Measurements from ENCODE around the gene NBEA.

Gene NBEA

GRCh38 chr13:35342440-35342839 is 400.4 kb downstream of the NBEA start:
- TF ChIP-seq CTCF (IDR thresholded peaks at IDR 0.05), result no peak

- TF ChIP-seq CTCF (IDR thresholded peaks at IDR 0.05), result no peak
Observed at GRCh38 chr13:35343417-35343816, 401.3 kb downstream of the NBEA start.

GRCh38 chr13:35345992-35346391 is 403.9 kb downstream of the NBEA start:
- TF ChIP-seq CTCF (IDR thresholded peaks at IDR 0.05), result no peak

- TF ChIP-seq CTCF (IDR thresholded peaks at IDR 0.05), result no peak
Observed at GRCh38 chr13:35346494-35346893, 404.4 kb downstream of the NBEA start.

- no peak for TF ChIP-seq CTCF (IDR thresholded peaks at IDR 0.05)
Observed at GRCh38 chr13:35347679-35348205, 405.7 kb downstream of the NBEA start.

GRCh38 chr13:35349052-35349451 is 407.0 kb downstream of the NBEA start:
- TF ChIP-seq CTCF (IDR thresholded peaks at IDR 0.05), result no peak

- no peak for TF ChIP-seq CTCF (IDR thresholded peaks at IDR 0.05)
Observed at GRCh38 chr13:35349673-35350278, 407.7 kb downstream of the NBEA start.

GRCh38 chr13:35354285-35354684 is 412.2 kb downstream of the NBEA start:
- TF ChIP-seq CTCF (IDR thresholded peaks at IDR 0.05), result no peak

All from LNCAP (cell line).